ENCODE data around the gene ENO3. TPM values are rescaled to one million over a fixed set of nuclear protein-coding genes. Genes with fewer than 3 reads are reported as not detected.

Gene ENO3
- total and polyA plus RNA-seq, 12 donors, result 1.6 to 76.6 (median 5.3) TPM

DNA sequence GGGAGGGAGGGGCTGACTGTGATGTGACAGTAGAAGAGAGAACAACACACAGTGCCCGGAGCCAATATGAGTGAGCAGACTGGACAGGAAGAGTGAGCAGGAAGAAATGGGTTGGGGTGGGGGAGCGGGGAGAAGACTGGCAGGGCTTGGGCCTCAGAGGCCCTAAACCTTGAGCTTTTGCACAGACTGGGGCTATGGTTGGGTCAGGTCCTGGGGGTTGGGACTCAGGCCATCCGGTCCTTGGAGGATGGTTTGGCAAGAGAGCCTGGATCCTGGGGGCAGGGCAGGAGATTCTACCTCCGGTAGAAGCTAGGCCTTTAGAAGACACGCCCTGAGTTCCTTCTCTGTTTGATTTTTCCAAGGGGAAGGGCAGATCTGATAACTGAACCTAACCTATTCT is 35.5 kb downstream of the ENO3 start:
- intact Hi-C loops (cut with DNase I), result loop anchor here (5.0 to 10.0 kb wide), 4 partner anchors 52 to 82 kb away; partner anchors contain the start of genes CHRNE (in 1 of the 2) and GP1BA (in 1 of the 2)
- H3K9me3 ChIP-seq (replicated peaks in 1 of 3), result no peaks in the 10 kb centered on the region
- peaks cover 13 to 24% of the 10 kb centered on the region in 2 donors for H3K4me1 ChIP-seq (replicated peaks in 1 of 2)
- H3K27me3 ChIP-seq, result no peaks in the 10 kb centered on the region
- 18 to 26% (median 21%) methylated on average over 4 to 5 of the region's 5 CpGs for WGBS, 4 donors
- DNase-seq, result peak in 4 of 7 donors; percentile 49 to 68 (median 54)
- peaks cover 0 to 30% of the 10 kb centered on the region in 2 donors for H3K36me3 ChIP-seq (replicated peaks in 1 of 2)
- H3K27ac ChIP-seq, result peak overlapping the region in 4 of 5 donors; percentile 80 to 95 (median 90)
- TF ChIP-seq, protein P1, sequence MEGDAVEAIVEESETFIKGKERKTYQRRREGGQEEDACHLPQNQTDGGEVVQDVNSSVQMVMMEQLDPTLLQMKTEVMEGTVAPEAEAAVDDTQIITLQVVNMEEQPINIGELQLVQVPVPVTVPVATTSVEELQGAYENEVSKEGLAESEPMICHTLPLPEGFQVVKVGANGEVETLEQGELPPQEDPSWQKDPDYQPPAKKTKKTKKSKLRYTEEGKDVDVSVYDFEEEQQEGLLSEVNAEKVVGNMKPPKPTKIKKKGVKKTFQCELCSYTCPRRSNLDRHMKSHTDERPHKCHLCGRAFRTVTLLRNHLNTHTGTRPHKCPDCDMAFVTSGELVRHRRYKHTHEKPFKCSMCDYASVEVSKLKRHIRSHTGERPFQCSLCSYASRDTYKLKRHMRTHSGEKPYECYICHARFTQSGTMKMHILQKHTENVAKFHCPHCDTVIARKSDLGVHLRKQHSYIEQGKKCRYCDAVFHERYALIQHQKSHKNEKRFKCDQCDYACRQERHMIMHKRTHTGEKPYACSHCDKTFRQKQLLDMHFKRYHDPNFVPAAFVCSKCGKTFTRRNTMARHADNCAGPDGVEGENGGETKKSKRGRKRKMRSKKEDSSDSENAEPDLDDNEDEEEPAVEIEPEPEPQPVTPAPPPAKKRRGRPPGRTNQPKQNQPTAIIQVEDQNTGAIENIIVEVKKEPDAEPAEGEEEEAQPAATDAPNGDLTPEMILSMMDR (IDR thresholded peaks at IDR 0.05), result no peak
- peak in 1 of 2 donors; percentile 16 for TF ChIP-seq POLR2A (IDR thresholded peaks at IDR 0.05)
- peak overlapping the region in 2 of 4 donors; percentile 62 to 93 for H3K4me3 ChIP-seq

DNA sequence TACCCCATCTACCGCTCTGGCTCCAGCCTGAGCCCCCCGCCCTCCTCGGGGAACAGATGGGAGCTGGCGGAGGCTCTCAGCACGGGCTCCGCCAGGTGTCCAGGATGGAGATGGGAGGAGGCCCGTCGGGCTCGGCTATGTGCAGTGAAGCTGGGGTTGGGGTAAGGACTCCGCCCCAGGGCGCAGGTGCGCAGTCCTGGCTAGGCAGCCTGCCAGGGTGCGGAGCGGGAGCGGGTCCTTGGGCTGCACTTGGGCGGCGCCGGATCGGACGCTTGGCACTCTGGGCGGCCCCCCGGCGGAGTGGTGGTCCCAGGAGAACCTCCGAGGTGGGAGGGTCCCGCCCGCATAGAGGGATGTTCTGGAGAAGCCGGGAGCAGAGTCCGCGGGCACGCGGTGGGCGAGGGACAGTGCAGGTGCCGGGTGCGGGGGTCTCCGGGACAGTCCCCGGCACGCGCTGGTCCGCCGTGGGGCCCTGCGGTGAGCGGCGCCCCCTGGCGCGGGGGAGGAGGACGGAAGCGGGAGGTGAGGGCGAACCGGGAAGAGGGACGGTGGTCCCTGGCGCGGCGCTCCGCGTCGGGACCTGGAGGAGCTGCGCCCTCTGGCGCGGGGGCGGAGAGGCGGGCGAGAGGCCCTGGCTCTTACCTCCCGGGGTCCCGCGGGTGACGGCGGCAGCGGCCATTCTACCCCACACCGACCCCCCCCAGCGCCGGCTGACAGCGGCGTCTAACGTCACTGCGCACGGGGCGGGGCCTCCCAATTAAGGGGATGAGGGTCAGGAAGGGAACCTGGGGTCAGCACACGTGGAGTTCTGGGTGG is 36.2 kb downstream of the ENO3 start, which contains the start of gene CAMTA2:
Gene CAMTA2 (minus strand): TSS at position 725 of the 816 bp plus-strand sequence. CDS start 1,453 bp downstream, outside the sequence.
- Histone ChIP-seq H3K9me3 (replicated peaks in 1 of 3) (no peaks in the 10 kb centered on the region), H3K27me3 (no peaks in the 10 kb centered on the region), H3K36me3 (replicated peaks in 1 of 2) (peaks cover 0 to 24% of the 10 kb centered on the region in 2 donors), H3K4me1 (replicated peaks in 1 of 2) (peaks cover 13 to 24% of the 10 kb centered on the region in 2 donors), H3K4me3 (peak within 1 kb of the TSS; percentile 25 to 93 (median 66)), H3K27ac (peak within 1 kb of the TSS; percentile 15 to 95 (median 89))
- WGBS, 4 donors, result 0 to 1% (median 0%) methylated on average over 5 to 78 of the region's 78 CpGs
- intact Hi-C loops (cut with DNase I), result loop anchor here (5.0 to 10.0 kb wide), 4 partner anchors 52 to 82 kb away; partner anchors contain the start of genes CHRNE (in 1 of the 2) and GP1BA (in 1 of the 2)
- TF ChIP-seq, protein P1 (IDR thresholded peaks at IDR 0.05), result peak; percentile 27 to 70 (median 62)
- TF ChIP-seq POLR2A (IDR thresholded peaks at IDR 0.05), result peak; percentile 47 to 58
- peak; percentile 81 to 91 (median 86) for DNase-seq

DNA sequence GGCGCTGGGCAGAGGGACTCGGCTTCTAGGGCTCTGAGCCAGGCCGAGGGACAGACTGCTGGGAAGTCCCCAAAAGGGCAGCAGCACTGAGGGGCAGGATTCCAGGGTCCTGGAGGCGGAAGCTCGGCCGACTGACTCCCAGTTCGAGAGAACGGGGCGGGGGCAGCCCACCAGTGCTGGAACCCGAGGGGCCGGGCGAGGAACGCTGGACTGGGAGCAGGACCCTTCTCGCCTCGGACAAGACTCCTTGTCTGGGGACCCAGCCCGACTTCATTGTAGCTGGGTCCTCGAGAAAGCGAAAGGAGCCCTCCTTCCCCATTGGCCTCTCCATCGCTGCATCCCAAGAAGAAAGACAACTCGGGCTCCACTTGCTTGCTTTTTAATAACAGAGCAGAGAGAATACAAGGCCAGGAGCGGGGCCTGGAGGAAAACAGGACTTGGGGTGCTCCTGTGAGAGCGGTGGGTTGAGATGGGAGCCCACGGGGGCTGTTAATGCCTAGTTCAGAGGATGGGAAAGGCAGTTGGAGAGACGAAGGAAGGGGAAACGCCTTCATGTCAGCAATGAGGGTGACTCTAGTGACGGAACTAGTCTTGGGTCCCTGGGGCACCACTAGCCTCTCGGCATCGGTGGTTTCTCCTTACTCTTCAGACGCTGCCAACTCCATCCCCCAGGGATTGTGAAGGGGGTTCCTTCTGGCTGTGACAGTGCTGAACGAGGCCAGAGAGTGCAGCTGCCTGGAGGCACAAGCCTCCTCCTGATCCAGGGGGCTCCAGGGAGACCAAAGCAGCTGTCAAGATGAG is 37.0 kb downstream of the ENO3 start:
- peak overlapping the region; percentile 25 to 93 (median 66) for H3K4me3 ChIP-seq
- intact Hi-C loops (cut with DNase I), result loop anchor here (5.0 to 10.0 kb wide), 4 partner anchors 53 to 83 kb away; partner anchors contain the start of genes CHRNE (in 1 of the 2) and GP1BA (in 1 of the 2)
- DNase-seq, result no peak
- peaks cover 0 to 16% of the 10 kb centered on the region in 2 donors for H3K36me3 ChIP-seq (replicated peaks in 1 of 2)
- H3K27me3 ChIP-seq, result no peaks in the 10 kb centered on the region
- H3K9me3 ChIP-seq (replicated peaks in 1 of 3), result no peaks in the 10 kb centered on the region
- 2 to 4% (median 2%) methylated on average over 18 to 30 of the region's 30 CpGs for WGBS, 4 donors
- TF ChIP-seq, protein P1 (IDR thresholded peaks at IDR 0.05), result no peak
- TF ChIP-seq POLR2A (IDR thresholded peaks at IDR 0.05), result peak in 1 of 2 donors; percentile 3
- peak overlapping the region; percentile 15 to 95 (median 89) for H3K27ac ChIP-seq
- peaks cover 13 to 24% of the 10 kb centered on the region in 2 donors for H3K4me1 ChIP-seq (replicated peaks in 1 of 2)
